Renal cortical epithelial cell (primary cell): Measurements from ENCODE around the gene SCUBE2. TPM values are rescaled to one million over a fixed set of nuclear protein-coding genes. Genes with fewer than 3 reads are reported as not detected.
A peak's percentile ranks its signal among the peaks of the same experiment; 100 is the strongest.

ENCODE experiments used
- DNase-seq: peaks from one replicate; pipeline ENCODE4 v3.0.0-alpha.2; 2011; ENCODE audit warnings: low read depth
- total RNA-seq: library from RNA; depleted of rRNA; stranded (reverse); fragments of >200 nt; gene quantifications from 2 replicates; pipeline ENCODE4 v1.2.3, GENCODE V29; 2014

The SCUBE2 gene
- total RNA-seq, 1 donor from 2014 or later = 1.4 TPM

GRCh38 chr11:9075556-9075955 is 15.8 kb downstream of the SCUBE2 start:
- no peak for DNase-seq

DNA sequence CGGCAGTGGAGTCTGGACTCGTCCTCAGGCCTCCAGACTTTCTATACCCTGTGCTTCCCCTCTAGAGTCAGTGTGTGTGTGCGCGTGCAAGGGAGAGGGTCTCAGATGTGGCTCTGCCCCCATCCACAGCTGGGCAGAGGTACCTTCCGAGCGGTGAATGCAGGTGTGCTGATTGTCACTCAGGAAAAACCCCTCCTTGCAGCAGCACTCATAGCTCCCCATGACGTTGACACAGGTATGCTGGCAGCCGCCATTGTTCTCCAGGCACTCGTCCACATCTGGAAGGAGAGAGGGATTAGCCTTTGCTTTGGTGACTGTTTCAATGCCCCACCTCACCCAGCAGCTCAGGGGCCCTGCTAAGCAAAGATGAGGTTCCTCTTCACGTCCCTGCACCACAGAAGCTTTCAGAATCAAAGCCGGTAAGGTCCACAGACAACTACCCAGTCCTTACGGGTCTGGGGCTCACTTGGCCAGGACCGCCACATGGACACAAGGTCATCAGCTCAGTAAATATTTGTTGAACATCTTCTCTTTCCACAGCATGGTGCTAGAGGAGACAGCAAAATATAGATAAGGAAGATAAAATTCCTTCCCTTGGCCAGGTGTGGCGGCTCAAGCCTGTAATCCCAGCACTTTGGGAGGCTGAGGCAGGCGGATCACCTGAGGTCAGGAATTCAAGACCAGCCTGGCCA is 16.9 kb downstream of the SCUBE2 start:
- no peak for DNase-seq

GRCh38 chr11:9073466-9074225 is 17.8 kb downstream of the SCUBE2 start:
- no peak for DNase-seq

- no peak for DNase-seq
These were observed 18.7 kb downstream of the SCUBE2 start for GRCh38 chr11:9072626-9073176.

DNA sequence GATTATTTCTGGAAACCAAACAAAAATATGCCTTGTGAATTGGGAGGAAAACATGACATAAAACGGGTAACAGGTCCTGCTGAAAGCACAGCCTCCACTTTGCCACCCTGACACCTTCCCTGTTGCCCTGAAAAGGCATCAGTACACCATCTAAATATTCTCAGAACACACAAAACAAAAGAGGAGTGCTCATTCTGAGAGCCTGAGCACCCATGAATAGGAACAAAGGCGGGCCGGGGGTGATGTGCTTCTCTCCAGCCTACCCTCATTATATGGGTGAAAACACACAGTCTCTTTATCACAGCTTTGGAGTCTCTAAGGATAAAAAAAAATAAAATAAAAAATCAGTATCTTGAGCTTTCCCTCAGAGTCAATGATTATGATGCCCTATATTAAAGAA is 19.7 kb downstream of the SCUBE2 start:
- no peak for DNase-seq

- peak; percentile 70 for DNase-seq
These were observed 20.5 kb downstream of the SCUBE2 start for GRCh38 chr11:9070749-9071491.

DNA sequence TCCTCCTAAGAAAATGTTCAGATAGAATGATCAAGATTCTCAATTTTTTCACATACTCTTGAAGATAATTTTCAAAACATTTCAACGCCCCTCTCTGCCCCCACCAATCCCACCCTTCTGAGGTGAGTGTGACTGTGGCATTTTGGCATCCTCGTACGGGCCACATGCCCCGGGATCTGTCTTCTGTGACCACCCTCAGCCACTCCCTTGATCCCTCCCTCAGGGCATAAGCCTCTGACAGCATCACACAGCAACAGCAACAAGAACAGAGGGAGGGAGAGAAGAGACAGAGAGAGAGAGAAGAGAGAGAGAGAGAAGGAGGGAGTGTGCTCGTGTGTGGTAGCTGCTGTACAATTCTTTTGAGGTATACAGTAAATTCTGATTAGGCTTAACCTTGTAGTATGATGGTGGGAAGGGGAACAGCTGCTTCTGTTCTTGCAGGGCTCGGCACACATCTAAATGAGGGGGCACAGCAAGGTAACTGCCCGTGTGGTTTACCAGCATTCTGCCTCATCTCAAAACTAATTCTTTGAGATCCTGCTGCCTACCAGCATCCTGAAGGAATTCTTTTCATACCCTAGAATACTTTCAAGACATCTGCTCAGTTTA is 21.4 kb downstream of the SCUBE2 start:
- peak; percentile 27 for DNase-seq

- DNase-seq = no peak
These were observed 22.1 kb downstream of the SCUBE2 start for GRCh38 chr11:9069256-9069655.

GRCh38 chr11:9066433-9066925 is 24.9 kb downstream of the SCUBE2 start:
- DNase-seq = no peak

GRCh38 chr11:9065607-9066432 is 25.6 kb downstream of the SCUBE2 start:
- peak; percentile 36 for DNase-seq

DNA sequence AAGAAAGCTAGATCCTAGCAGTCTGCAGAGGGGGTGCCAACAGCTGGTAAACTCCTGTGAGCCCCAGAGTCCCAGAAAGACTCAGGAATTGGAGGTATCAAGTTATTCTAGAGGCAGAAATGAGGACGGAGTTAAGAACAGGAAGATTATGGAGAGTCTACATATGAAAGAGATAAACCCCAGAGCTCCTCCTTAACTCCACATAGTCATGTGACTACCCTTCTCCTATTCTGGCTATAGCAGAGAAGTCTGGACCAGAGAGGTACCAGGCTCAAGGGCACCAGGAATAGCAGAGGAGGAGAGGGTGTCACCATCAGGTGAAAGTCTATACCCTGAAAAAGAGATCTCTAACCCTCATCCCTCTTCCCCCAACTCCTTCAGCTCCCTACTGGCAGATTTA is 29.6 kb downstream of the SCUBE2 start:
- DNase-seq = no peak

DNA sequence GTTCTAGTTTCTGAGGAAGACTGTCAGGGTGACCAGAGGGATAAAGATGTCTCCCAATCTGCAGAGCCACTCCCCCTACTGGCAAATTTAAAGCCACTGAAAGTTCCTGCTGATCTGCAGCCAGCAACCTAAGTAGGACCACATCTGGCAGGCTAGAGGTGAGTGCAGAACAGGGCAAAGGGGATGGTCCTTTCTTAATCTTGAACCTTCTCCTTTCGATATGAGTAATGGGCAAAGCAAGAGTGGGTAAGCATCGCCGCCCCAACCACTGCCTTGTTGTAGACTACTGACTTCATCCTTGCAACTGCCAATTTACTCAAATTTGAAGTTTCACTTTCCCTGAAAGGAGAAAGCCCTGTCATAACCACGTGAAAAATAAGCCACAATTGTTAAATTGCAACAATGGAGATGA is 30.7 kb downstream of the SCUBE2 start:
- DNase-seq = peak; percentile 18

DNA sequence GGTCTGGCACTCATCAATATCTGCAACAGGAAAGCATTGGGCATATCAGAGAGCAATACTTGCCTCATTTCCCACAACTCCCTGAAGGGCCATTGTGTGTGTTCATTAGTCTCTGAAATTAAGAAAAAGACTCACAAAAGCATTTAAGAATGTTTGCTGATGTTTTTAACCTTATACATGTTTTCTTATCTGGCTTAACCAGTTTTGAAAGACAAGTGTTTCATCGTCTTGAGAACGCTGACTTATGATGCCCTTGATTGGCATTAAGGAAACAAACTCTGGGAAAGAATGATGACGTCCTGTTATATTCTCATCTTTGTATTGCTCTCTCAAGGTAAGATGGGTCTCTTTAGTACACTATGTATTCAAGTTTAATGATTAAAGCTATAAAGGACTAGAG is 32.0 kb downstream of the SCUBE2 start:
- no peak for DNase-seq

GRCh38 chr11:9057888-9058287 is 33.5 kb downstream of the SCUBE2 start:
- DNase-seq = no peak

GRCh38 chr11:9057007-9057406 is 34.4 kb downstream of the SCUBE2 start:
- DNase-seq = no peak

- DNase-seq = no peak
These were observed 34.9 kb downstream of the SCUBE2 start for GRCh38 chr11:9056467-9056866.

GRCh38 chr11:9053316-9054035 is 37.9 kb downstream of the SCUBE2 start:
- peak; percentile 74 for DNase-seq

GRCh38 chr11:9052316-9052715 is 39.1 kb downstream of the SCUBE2 start:
- DNase-seq = no peak

- no peak for DNase-seq
These were observed 41.4 kb downstream of the SCUBE2 start for GRCh38 chr11:9049959-9050358.

DNA sequence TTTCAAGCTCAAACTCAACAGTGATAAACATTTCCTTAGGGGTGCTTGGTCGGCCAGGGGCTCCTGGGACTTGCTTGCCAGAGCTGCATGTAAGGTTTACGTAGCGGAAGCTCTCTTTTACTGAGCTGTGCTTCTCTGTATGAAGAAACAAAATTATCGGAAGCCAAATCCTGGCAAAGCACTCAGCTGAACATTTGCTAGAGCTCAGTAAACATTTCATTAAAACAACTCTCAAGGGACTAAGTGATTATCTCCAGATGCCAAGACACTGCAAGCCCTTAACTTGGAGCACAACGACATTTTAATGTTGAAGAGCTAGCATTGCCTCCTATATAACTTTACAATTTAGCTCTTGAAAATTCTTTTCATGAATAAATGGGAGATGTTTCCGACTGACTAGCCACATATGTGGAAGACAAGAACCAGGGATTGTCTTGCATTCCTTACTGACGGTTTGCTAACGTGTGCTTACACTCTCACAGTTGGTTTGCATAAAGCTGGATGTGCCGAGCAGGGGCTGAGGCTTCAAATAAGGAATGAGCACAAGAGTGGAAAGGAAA is 43.4 kb downstream of the SCUBE2 start:
- DNase-seq = no peak
